ENCODE measurements around the gene ORAI2.

DNA sequence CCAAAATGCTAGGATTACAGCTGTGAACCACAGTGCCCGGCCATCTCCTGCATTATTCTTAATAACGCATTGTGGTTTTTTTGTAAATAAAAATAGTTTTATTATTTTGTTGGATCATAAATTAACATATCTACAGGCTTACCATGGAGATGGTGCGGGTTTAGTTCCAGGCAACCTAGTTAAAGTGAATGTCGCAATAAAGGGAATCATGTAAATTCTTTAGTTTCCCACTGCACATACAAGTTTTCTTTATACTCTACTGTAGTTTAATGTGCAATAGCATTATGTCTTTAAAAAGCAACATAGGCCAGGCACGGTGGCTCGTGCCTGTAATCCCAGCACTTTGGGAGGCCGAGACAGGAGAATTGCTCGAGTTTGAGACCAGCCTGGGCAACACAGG lies 34.8 kb upstream of the ORAI2 start:
- TF ChIP-seq, protein P1, sequence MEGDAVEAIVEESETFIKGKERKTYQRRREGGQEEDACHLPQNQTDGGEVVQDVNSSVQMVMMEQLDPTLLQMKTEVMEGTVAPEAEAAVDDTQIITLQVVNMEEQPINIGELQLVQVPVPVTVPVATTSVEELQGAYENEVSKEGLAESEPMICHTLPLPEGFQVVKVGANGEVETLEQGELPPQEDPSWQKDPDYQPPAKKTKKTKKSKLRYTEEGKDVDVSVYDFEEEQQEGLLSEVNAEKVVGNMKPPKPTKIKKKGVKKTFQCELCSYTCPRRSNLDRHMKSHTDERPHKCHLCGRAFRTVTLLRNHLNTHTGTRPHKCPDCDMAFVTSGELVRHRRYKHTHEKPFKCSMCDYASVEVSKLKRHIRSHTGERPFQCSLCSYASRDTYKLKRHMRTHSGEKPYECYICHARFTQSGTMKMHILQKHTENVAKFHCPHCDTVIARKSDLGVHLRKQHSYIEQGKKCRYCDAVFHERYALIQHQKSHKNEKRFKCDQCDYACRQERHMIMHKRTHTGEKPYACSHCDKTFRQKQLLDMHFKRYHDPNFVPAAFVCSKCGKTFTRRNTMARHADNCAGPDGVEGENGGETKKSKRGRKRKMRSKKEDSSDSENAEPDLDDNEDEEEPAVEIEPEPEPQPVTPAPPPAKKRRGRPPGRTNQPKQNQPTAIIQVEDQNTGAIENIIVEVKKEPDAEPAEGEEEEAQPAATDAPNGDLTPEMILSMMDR (IDR thresholded peaks at IDR 0.05; ENCODE audit: insufficient read depth, low read length) = no peak
- TF ChIP-seq, protein P2, sequence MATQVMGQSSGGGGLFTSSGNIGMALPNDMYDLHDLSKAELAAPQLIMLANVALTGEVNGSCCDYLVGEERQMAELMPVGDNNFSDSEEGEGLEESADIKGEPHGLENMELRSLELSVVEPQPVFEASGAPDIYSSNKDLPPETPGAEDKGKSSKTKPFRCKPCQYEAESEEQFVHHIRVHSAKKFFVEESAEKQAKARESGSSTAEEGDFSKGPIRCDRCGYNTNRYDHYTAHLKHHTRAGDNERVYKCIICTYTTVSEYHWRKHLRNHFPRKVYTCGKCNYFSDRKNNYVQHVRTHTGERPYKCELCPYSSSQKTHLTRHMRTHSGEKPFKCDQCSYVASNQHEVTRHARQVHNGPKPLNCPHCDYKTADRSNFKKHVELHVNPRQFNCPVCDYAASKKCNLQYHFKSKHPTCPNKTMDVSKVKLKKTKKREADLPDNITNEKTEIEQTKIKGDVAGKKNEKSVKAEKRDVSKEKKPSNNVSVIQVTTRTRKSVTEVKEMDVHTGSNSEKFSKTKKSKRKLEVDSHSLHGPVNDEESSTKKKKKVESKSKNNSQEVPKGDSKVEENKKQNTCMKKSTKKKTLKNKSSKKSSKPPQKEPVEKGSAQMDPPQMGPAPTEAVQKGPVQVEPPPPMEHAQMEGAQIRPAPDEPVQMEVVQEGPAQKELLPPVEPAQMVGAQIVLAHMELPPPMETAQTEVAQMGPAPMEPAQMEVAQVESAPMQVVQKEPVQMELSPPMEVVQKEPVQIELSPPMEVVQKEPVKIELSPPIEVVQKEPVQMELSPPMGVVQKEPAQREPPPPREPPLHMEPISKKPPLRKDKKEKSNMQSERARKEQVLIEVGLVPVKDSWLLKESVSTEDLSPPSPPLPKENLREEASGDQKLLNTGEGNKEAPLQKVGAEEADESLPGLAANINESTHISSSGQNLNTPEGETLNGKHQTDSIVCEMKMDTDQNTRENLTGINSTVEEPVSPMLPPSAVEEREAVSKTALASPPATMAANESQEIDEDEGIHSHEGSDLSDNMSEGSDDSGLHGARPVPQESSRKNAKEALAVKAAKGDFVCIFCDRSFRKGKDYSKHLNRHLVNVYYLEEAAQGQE (IDR thresholded peaks at IDR 0.05; ENCODE audit: insufficient replicate concordance, low read depth) = no peak
- no peak for TF ChIP-seq POLR2AphosphoS5 (IDR thresholded peaks at IDR 0.05; ENCODE audit: low read depth)
